GM21381 (cell line): ENCODE results near the gene ANO1.

ENCODE experiments used
- ATAC-seq: cut with Tn5 transposase; IDR thresholded peaks from one replicate; pipeline ENCODE4 v1.9.1; 2021; ENCODE audit warnings: mild to moderate bottlenecking, moderate library complexity; ENCODE audit not compliant: unreplicated experiment

ANO1 gene

GRCh38 chr11:70049045-70049444, 29.1 kb upstream of the ANO1 start:
- no peak for ATAC-seq

DNA sequence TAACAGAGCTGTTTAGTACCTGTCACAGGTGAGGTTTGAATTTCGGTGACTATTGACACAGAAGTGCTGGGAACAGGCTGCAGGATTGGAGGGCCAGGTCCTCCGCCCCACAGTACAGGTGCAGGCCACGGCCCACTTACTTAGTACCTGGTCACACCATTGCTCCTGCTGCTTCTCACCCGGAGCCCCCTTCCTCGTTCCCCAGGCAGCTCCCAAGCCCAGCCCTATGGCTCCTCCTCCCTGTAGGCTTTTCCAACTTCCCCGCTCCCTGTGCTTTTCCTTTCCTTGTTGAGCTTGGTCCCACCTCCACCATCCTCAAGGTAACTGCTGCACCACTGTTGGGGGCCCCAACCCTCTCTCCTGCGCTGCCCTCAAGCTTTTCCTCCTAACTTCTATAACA, 27.9 kb upstream of the ANO1 start:
- ATAC-seq, result no peak

GRCh38 chr11:70054004-70054403, 24.1 kb upstream of the ANO1 start:
- ATAC-seq, result no peak

- ATAC-seq, result no peak
These were observed 22.7 kb upstream of the ANO1 start for GRCh38 chr11:70055444-70055843.

- ATAC-seq, result no peak
These were observed 21.0 kb upstream of the ANO1 start for GRCh38 chr11:70057080-70057479.

- no peak for ATAC-seq
These were observed 18.1 kb upstream of the ANO1 start for GRCh38 chr11:70059971-70060370.

GRCh38 chr11:70060611-70061293, 17.4 kb upstream of the ANO1 start:
- ATAC-seq, result no peak

- no peak for ATAC-seq
These were observed 16.4 kb upstream of the ANO1 start for GRCh38 chr11:70061734-70062133.

DNA sequence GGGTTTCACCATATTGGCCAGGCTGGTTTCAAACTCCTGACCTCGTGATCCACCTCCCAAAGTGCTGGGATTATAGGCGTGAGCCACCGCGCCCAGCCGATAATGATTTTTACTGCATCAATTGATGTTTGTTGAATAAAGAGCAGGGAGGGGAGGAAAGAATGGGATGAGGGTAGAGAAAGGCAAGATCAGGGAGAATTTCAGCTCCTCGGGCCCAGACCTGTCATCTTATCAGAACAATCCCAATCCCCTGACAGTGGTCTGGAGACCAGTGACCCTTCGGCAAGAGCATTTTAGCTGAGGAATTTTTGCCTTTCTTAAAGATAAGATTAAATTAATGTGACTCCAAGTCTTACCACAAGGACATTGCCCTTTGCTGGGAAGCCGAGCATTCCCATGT, 15.0 kb upstream of the ANO1 start:
- no peak for ATAC-seq

DNA sequence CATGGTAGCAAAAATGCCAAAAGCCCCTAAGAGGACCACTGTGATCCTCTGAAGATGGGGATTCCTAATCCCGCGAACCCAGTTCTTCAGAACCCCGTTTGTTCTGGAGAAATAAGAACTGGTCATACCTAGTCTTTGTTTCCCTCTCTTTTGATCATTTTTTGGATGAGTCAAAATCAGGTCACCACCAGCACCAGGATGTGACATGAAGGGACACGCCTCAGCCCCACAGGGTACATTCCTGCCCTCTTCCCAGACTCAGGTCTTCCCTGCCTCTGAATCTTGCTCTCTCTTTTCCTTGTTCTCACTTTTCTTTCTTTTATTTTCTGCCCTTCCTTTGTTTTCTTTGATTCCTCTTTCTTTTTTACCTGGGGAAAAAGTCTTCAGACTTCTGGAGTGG, 14.6 kb upstream of the ANO1 start:
- no peak for ATAC-seq

DNA sequence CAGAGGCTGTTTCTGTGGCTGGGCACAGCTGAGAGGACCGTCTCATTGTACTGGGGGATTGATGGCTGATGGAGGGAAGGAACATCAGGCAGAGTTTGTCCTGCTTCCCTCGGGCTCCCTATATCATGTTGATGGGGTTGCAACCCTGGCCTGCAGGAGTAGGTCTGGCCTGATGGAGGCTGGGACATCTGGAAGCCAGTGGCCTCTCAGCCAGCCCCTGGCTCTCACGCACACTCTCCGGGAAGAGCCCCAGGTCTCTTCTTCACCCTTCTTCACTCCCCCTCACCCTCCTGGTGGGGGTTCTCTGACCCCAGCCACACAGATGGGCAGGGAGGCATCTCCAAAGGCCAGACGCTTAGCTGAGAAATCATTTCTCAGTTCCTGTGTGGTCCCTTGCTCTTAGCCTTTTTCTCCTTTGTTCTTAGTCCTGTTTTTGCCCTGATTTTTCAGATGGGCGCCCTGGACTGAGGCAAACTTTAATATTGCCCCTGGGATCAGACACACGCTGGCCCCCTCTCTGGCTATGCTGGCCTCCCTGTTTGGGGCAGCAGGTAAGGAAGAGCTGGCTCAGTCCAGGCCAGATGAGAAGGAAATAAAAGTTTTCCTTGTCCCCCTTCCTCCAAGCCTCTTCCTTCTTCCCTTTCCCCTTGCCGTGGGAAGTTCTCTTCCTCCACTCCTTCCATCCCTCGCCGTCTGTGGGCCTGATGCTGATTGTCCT, 13.9 kb upstream of the ANO1 start:
- ATAC-seq, result no peak

DNA sequence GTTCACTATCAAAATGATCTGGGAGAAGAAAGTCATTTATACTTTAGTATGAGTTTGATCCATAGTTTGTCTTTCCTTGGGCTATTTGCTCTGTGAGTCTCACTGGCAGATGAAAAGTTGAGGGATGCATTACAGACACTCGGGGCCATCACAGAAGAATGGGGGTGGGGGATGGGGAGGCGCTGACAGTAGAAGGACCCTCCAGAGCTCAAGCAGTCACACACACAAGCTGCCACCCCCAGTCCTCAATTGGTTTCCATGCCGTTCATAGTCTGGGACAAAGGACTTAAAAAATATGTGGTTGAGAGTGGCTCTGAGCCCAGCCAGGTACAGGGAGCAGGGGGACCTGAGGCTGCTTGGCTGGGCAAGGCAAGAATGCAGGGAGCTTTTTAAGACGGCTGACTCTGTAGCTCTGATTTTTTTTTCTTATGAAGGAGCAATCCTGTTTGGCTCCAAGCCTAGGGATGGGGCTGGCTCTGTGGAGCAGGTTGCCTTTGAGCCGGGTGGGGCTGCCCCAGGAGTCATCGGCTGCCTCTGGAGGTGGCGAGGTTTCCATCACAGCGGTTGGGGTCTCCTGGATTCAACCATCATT, 13.3 kb upstream of the ANO1 start:
- ATAC-seq, result no peak

DNA sequence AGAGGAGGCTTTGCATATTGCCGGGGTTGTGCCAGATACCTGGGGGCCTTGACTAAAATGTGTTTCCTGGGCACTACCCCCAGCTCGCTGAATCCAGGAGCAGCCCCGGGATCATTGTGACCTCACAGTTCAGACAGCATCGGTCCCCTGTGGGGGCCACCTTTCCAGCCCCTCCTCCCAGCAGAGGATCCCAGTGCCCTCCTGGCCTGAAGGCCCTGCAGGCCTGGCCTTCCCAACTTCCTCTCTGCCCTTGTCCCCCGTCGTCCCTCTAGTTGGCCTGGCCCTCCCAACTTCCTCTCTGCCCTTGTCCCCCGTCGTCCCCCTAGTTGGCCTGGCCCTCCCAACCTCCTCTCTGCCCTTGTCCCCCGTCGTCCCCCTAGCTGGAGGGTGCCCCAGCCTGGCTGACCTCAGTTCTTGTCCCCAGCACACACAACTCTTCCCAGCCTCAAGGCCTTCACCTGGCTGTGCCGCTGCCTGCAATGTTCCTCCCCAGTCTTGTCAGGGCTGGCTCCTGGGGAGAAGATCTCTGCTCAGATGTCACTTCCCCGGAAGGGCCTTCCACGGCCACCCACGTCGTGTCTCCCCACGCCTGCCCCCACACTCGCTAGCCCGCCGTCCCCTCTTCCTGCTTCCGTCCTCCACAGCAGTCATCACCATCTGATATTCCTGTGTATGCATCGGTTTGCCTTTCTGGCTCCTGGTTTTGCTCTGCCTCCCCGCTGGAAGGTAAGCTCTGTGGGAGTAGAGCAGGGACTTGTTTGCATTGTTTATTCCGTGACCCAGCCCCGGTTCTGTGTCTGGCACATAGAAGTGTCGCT, 12.6 kb upstream of the ANO1 start:
- ATAC-seq, result no peak

GRCh38 chr11:70066136-70066520, 12.0 kb upstream of the ANO1 start:
- ATAC-seq, result no peak

DNA sequence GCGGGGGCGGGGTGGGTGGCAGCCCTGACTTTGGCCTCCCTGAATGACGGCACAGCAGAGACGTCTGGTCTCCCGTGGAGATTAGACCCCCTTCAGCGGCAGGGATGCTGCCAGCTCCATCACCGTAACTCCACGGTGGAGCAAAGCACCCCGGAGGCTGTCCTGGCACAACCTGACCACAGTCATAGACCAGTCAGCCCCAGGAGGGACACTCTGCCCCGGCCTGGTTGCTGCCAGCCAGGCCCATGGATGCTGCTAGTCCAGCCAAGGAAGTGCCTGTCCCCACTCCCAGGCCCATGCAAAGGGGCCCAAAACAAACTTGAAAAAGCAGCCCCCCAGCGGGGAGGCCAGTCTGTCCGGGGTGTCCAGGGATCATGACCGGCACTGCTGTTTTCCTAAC, 11.5 kb upstream of the ANO1 start:
- no peak for ATAC-seq

- no peak for ATAC-seq
These were observed 11.1 kb upstream of the ANO1 start for GRCh38 chr11:70067036-70067435.

- no peak for ATAC-seq
These were observed 10.4 kb upstream of the ANO1 start for GRCh38 chr11:70067591-70068341.

- no peak for ATAC-seq
These were observed 9.8 kb upstream of the ANO1 start for GRCh38 chr11:70068345-70068744.

DNA sequence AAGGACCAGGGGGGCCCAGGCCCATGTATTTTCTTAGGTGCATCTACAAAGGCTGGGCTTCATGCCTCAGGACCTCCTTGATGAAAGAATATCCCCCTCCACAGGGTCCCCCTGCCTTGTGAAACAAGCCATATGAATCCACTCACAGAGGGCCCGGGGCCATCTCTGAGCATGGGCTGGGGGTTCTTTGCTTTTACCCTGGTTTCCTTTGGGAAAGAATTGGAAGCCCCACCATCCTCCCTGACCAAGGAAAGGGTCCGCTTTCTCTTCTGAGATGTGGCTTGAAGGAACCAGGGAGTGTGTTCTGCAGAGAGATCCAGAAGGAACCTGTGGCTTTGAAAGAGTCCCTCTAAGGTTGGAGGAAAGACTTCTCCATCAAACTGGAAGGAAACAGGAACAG, 9.2 kb upstream of the ANO1 start:
- no peak for ATAC-seq

- no peak for ATAC-seq
These were observed 7.4 kb upstream of the ANO1 start for GRCh38 chr11:70070706-70071105.

DNA sequence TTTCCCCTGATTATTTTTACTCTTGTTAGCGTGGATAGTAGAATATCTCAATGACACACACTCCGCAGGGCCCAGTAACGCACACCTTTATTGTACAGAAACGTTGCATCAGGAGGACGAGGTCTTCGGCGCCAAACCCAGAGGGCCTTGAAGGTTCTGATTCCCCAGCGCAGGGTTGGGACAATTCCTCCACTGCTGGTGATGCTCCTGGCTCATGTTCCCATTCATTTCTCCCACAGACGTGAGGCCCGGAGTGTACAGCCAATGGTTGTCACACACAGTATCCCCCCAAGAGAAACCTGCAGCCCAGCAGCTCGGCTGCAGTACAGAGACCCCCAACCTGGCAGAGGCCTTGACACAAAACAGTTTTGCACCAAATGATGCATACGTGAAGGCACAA, 6.1 kb upstream of the ANO1 start:
- ATAC-seq, result no peak
